K562 (cell line): ENCODE results near the gene FMO3.

Experiments used
- CHD2 ChIP-seq: IDR thresholded peaks from 2 replicates; pipeline ENCODE4 v1.6.1; 2011; ENCODE audit warnings: low read depth, low read length
- MYC ChIP-seq, 2 experiments: fragments of 250-450 bp in 1 of 2; sonication (Bioruptor Pico) in 1 of 2; IDR thresholded peaks; 2 replicates each; pipeline versions ENCODE4 v1.5.1 to v1.6.1; 2012 to 2021; ENCODE audit warnings: low read depth in 2 of 2, borderline replicate concordance in 1 of 2, improper control_type of control experiment in 1 of 2, low read length in 1 of 2, mild to moderate bottlenecking in 1 of 2, moderate library complexity in 1 of 2
- POLR2A ChIP-seq: fragments of 450-650 bp; conservative IDR thresholded peaks from 2 replicates; pipeline ENCODE4 v1.6.1; 2016
- TF ChIP-seq, protein P1 (sequence below): fragments of 450-650 bp; IDR thresholded peaks from 2 replicates; pipeline ENCODE4 v1.6.1; 2014; ENCODE audit warnings: low read depth, mild to moderate bottlenecking, moderate library complexity, borderline replicate concordance
- TF ChIP-seq, protein P2 (sequence below), 3 experiments: IDR thresholded peaks in 2 of 3; conservative IDR thresholded peaks in 1 of 3; 2 replicates each; pipeline ENCODE4 v1.5.1; 2011 to 2012; ENCODE audit warnings: low read length in 3 of 3, mild to moderate bottlenecking in 3 of 3, control low read depth in 2 of 3, improper control_type of control experiment in 1 of 3, inconsistent platforms in 1 of 3, low read depth in 1 of 3, mixed read lengths in 1 of 3, moderate library complexity in 1 of 3; ENCODE audit not compliant: insufficient read depth in 2 of 3
- TF ChIP-seq, protein P3 (sequence below): fragments of 450-650 bp; formaldehyde crosslinking; IDR thresholded peaks from 2 replicates; pipeline ENCODE4 v1.4.0; 2022; ENCODE audit warnings: missing genetic modification characterization
- TF ChIP-seq, protein P4 (sequence below): sonication (generic); formaldehyde crosslinking; IDR thresholded peaks from 2 replicates; pipeline ENCODE4 v1.8.1; 2023; ENCODE audit warnings: missing genetic modification reagents, mild to moderate bottlenecking, borderline replicate concordance

DNA sequence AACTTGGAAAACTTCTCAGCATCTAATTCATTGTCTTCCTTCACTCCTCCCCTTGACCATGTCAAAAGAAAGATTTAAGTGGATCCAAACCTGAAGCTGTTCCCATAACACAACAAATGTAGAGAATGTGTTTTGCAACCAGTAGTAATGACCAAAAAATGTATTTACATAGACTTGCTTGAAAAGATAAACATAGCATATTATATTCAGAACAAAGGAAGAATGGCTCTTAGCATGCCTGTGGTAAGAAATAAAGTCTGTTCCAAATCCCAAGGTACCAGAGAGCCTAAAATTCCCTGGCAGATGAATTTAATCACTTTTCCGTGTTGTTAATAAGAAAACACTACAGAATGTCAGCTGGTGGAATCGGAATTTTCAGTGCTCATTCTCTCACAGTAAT is 36.8 kb downstream of the FMO3 start:
- TF ChIP-seq, protein P1, sequence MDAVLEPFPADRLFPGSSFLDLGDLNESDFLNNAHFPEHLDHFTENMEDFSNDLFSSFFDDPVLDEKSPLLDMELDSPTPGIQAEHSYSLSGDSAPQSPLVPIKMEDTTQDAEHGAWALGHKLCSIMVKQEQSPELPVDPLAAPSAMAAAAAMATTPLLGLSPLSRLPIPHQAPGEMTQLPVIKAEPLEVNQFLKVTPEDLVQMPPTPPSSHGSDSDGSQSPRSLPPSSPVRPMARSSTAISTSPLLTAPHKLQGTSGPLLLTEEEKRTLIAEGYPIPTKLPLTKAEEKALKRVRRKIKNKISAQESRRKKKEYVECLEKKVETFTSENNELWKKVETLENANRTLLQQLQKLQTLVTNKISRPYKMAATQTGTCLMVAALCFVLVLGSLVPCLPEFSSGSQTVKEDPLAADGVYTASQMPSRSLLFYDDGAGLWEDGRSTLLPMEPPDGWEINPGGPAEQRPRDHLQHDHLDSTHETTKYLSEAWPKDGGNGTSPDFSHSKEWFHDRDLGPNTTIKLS, result no peak
- TF ChIP-seq MYC (IDR thresholded peaks at IDR 0.05; ENCODE audit: low read depth, low read length) (no peak), MYC (CRISPR knock-in tag; IDR thresholded peaks at IDR 0.05; ENCODE audit: borderline replicate concordance, low read depth) (no peak), CHD2 (no peak), POLR2A (no peak)
- TF ChIP-seq, protein P2, sequence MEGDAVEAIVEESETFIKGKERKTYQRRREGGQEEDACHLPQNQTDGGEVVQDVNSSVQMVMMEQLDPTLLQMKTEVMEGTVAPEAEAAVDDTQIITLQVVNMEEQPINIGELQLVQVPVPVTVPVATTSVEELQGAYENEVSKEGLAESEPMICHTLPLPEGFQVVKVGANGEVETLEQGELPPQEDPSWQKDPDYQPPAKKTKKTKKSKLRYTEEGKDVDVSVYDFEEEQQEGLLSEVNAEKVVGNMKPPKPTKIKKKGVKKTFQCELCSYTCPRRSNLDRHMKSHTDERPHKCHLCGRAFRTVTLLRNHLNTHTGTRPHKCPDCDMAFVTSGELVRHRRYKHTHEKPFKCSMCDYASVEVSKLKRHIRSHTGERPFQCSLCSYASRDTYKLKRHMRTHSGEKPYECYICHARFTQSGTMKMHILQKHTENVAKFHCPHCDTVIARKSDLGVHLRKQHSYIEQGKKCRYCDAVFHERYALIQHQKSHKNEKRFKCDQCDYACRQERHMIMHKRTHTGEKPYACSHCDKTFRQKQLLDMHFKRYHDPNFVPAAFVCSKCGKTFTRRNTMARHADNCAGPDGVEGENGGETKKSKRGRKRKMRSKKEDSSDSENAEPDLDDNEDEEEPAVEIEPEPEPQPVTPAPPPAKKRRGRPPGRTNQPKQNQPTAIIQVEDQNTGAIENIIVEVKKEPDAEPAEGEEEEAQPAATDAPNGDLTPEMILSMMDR (IDR thresholded peaks at IDR 0.05 in 2 of 3, conservative IDR thresholded peaks at IDR 0.05 in 1 of 3; ENCODE audit: insufficient read depth in 2 of 3, low read depth in 1 of 3, low read length in 3 of 3), result no peak
- TF ChIP-seq, protein P3, sequence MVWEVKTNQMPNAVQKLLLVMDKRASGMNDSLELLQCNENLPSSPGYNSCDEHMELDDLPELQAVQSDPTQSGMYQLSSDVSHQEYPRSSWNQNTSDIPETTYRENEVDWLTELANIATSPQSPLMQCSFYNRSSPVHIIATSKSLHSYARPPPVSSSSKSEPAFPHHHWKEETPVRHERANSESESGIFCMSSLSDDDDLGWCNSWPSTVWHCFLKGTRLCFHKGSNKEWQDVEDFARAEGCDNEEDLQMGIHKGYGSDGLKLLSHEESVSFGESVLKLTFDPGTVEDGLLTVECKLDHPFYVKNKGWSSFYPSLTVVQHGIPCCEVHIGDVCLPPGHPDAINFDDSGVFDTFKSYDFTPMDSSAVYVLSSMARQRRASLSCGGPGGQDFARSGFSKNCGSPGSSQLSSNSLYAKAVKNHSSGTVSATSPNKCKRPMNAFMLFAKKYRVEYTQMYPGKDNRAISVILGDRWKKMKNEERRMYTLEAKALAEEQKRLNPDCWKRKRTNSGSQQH (CRISPR knock-in tag), result no peak
- TF ChIP-seq, protein P4, sequence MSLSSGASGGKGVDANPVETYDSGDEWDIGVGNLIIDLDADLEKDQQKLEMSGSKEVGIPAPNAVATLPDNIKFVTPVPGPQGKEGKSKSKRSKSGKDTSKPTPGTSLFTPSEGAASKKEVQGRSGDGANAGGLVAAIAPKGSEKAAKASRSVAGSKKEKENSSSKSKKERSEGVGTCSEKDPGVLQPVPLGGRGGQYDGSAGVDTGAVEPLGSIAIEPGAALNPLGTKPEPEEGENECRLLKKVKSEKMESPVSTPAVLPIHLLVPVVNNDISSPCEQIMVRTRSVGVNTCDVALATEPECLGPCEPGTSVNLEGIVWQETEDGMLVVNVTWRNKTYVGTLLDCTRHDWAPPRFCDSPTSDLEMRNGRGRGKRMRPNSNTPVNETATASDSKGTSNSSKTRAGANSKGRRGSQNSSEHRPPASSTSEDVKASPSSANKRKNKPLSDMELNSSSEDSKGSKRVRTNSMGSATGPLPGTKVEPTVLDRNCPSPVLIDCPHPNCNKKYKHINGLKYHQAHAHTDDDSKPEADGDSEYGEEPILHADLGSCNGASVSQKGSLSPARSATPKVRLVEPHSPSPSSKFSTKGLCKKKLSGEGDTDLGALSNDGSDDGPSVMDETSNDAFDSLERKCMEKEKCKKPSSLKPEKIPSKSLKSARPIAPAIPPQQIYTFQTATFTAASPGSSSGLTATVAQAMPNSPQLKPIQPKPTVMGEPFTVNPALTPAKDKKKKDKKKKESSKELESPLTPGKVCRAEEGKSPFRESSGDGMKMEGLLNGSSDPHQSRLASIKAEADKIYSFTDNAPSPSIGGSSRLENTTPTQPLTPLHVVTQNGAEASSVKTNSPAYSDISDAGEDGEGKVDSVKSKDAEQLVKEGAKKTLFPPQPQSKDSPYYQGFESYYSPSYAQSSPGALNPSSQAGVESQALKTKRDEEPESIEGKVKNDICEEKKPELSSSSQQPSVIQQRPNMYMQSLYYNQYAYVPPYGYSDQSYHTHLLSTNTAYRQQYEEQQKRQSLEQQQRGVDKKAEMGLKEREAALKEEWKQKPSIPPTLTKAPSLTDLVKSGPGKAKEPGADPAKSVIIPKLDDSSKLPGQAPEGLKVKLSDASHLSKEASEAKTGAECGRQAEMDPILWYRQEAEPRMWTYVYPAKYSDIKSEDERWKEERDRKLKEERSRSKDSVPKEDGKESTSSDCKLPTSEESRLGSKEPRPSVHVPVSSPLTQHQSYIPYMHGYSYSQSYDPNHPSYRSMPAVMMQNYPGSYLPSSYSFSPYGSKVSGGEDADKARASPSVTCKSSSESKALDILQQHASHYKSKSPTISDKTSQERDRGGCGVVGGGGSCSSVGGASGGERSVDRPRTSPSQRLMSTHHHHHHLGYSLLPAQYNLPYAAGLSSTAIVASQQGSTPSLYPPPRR (CRISPR knock-in tag), result no peak
